NCI-H748 (cell line): Measurements from ENCODE around the gene RIC8B.

Experiments used
- DNase-seq: peaks from one replicate; lab custom pipeline; 2025; ENCODE audit not compliant: unreplicated experiment; lab: John Stamatoyannopoulos, UW

The RIC8B gene

DNA sequence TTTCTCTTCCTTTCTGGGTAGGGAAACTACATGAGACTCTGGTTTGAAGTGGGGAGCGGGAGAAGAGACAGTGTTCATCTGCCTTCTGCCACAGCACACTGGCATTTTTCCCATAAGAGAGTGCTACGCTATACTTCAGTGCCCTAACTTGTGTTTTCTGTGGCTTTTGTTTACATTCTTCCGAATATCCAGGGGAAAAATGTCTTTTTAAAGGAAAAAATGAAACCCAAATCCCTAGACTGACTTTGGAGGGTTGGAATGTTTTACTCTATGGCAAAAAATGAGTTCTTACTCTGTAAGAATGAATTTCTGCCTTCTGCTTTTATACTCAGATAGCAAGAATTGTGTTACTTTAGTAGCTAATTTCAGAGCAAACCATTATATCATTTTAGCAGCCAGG is 93.2 kb downstream of the RIC8B start:
- no peak for DNase-seq

DNA sequence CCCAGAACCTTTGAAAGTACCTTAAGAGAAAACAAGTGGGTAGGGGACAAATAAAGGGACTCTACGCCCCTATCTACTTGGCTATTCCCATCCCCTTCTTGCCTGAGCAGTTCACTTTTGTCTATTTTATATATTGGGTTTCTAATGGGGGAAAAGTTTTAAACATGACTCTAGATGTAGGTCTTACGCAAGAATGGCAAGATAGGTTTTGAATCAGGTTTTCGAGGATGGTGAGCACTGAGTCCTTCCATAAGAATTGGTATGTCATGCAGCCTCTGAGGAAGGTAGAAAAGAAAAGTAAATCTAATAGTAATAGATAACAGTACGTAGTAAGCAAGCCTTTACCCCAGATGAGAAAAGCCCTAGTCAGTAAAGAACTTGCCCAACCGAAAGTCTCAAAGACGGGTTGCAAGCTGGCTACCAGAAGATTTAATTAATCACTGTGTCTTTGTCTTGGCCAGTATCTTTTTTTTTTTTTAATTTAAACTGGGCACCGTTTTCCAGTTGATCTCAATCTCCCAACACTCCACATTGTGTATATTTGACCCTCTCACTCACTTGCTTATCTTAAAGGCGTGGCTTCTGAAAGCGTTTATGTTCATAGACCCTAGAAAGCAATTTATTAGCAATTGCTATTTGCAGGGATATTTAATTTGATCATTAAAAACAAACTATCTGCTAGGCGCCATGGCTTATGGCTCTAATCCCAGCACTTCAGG is 94.7 kb downstream of the RIC8B start:
- peak; percentile 15 for DNase-seq

DNA sequence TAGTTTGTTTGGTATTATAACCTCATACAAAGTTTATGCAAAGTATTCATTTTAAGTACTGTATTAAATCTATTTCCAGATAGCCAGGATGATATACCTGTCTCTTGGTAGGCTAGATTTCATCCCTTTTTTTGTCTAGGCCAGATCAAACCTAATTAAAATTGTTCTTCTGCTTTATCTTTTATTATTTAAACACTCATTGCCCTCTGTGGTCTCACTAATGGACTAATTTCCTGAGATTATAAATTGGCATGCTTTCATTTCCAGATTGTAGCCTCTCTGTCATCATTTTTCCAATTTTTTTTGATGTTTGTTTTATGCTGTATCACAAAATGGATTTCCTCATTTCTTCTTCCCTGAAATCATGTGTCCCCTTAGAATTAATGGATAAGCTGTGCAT is 95.6 kb downstream of the RIC8B start:
- DNase-seq, result no peak

DNA sequence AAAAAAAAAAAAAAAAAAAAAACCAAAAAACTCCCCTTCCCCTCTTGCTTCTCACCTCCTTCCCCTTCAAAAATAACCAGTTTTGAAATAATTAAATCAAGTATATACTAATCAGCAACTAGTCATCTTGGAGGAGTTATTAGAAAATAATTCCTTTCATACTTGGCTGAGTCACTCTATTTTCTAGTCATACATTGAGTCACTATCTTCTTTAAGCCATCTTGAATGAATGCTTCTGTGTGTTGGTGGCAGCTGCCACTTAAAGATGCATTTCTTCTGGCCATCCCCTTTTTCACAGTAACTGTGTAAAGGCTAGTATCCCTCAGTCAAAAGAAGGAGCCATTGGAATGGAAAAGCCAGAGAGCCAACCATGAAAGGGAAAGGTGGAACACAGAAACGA is 97.0 kb downstream of the RIC8B start:
- no peak for DNase-seq

DNA sequence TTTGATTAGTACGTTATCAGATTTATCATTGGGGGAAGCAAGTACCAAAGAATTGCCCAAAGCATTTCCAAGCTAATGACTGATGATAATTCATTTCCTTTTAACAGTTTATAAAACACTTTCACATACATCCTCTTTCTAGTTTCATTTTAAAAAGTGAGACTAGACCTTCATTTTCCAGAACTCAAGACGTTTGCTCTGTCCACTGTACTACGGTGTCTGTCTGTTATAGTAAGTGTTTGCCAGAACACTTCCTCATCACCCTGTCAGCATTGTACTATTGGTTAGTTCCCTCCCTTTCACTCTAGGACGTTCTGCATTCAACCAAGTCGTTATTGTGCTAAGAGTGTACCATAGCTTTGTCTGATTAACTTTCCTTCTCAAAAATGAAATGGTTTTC is 99.5 kb downstream of the RIC8B start:
- DNase-seq, result no peak

DNA sequence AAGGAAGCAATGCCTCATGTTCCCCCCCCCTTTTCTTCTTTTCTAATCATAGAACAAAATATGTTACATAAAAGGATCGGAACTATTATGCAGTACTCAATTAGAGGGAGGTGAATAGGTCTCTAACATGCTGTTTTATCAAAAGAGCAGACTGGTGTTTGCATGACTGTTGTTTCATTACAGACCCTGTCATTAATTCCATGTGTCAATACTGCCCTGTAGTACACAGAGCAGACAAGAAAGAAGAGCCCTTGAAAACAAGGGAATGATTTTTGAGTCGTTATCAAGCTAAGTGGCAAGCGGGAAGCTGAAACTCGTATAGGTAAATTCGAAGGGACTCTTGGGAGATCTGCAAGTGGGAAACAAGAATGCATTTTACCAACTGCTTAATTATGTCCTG is 104.3 kb downstream of the RIC8B start:
- peak; percentile 97 for DNase-seq

DNA sequence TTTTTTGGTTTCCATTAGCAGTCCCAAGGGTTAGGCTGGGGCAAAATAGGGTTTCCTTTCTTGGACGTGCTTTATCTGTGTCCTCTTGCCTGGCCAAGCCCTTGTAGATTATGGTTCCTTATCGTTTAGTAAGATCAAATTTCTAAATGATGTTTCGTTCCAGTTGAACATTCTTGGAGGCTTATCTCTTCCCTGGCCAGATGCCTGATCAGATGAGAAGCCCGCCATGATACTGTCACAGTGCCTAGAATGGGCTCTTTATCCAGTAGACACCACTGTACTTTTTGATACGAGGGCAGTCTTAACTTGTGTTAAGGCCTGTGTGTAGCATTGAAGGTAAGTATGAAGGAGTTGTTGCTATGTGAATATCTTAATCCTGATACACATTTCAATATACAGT is 105.1 kb downstream of the RIC8B start:
- DNase-seq, result no peak

DNA sequence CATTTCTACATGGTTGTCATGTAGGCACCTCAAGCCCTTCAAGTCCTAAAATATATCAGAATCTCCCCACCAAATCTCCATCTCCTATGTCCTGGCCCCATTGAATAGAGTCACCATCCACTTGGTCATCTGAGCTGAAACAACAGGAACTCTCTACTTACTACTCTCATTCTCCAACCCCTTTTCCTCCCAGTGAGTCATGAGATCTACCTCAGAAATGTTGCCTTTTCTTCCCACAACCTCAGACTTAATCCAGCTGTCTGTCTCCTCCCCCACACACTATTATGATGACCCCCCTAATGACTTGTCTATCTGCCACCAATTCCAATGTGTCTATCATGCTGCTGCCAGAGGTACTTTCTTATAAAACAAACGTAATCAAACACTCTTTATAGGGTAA is 108.9 kb downstream of the RIC8B start:
- DNase-seq, result no peak

DNA sequence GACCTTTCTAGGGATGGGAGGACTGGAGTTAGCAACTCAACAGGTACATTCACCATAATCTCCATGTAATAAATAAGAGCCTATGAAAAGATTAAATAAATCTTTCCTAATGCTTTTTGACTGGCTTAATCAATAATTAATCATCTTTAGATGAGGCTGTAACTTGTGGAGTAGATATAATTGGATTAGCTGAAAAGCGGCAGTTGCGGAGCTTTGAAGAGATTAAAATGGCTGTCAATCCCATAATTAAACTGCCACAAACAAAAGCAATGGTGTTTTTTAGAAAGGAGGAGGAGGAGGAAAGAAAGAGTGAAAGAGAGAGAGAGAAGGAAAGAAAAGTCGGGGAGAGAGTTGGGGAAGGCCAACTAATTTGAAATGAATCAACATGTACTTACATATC is 110.5 kb downstream of the RIC8B start:
- no peak for DNase-seq

DNA sequence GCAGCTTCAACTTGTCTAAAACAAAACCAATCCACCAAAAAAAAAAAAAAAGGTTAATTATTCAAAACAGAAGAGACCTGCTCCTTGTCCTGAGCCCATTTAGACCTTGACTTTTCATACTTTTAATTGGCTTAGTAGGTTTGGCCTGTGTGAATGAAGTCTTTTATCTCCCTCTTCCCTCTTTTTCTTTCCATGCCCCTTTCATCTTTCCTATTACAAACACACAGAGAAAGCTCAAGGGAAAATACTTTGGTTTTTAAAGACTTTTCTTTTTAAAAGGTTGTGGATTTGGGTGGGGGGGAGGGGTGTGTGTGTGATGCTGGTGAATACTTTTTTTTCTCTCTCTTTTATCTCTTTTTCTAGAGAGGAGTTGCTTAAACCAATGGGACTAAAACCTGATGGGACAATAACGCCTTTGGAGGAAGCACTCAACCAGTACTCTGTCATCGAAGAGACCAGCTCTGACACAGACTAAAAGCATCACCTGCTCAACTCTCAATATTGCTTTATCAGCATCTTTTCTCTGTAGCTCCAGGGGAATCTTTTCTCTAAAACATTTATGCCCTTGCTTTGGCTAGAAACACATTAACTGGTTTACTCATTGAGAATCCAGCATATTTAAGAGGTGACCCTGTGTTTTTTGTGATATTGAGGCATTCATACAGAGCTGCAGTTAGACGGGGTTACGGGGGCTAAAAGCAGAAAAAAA is 111.2 kb downstream of the RIC8B start:
- no peak for DNase-seq

DNA sequence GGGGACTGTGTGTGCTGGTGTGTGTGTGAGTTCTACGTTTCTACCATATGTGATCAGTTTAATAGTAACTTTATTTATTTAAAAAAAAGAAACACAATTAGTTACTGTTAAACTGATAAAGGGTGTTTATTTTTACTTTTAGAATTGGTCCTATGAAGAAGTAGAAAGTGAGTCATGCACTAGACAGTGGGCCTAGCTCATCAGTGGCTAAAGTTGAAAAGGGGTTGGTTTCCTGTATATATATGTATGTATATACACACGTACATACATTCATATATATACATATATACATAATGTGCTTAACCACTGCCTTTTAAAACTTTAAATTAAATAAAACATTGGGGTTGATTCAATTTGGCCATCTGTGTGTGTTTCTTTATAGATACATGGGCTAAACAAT is 112.5 kb downstream of the RIC8B start:
- no peak for DNase-seq

DNA sequence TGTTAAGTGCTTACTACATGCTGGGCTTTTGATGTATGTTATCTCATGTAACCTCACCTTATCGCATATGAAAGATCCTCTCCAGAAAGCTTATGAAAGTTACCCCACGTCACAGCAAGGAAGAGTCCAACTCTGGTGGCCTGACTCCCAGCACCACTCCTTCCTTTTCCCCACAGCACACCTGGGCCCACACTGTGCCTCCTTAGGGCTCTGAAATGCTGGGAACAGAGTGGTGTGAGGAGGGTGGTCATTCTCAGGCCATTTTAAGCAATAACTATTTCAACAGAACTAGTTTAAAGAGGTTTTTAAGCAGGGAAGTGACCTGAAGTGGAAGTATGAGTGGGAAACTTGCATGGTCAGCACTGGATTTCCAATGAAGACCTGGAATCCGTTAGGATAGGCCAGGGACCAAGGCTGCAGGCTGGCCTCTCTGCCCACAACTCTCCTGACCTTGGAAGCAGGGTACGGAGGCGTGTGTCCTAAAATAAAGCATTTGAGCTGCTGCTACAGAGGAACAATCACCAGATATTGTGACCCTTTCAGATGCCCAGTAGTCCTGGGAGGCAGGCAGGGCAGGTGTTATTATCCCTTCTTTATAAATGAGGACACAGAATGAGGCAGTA is 114.0 kb downstream of the RIC8B start:
- DNase-seq, result no peak

DNA sequence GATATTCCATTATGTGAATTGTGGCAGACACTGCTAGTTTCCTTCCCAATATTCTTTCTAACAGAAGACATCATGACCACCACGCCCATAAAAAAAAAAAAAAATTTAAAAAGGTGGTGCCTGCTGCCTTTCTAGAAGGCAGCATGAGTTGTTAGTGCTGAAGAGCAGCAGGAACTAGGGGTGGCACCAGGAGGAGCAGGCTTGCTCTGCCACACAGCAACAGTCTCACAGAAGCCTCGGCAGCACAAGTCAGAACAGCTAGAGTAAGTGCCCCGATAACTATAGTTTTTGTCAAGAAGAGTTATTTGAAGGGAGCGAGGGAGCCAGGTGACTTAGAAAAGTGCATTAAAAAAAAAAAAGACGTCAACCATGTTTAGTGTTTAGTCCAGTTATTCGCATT is 114.8 kb downstream of the RIC8B start:
- no peak for DNase-seq

DNA sequence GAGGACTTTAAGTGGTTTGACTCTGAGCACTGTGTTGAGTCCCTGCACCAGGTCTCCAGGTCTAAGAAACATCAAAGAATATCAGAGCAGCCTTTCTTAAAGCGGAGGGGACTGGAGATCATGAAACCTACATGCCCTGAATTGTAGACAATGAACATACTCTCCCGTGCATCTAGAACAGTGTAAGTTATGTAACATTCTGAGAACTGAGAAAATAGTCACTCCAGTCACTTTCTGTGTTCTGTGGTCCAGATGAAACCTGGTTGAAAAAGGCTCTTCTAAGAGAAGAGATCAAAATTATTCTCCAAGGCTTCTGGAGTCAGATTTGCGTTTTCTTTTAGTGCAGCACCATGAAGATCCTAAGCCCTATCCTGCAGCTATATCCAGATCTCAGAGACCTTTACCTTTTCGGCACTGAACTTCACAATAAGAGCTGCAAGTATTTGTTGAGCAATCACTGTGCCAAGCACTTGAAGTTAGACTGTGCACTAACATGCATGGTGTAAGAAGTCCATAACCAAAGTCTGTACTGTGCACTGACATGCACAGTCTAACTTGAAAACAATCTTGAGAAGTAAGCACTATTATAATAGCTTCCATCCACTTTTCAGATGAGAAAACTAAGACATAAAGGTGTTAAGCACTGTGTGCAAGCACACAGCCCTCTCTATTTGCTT is 115.6 kb downstream of the RIC8B start:
- DNase-seq, result no peak

DNA sequence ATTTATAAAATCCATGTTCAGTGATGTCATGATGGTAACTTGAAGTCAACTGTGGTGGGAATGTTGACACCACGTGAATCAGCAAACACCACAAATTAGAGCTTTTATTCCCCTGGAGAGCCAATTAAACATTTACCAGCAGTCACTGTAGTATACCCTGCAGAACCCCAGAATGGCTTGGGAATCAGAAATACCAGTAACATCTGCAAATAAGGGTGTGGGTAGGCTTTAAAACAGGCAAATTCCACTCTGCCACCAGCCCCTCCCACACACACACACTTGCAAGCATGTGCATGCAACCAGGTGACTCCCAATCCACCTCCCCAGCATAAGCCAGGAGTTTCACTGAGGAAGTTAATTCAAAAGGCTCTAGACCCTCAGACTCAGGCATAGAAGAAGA is 117.6 kb downstream of the RIC8B start:
- peak; percentile 94 for DNase-seq

DNA sequence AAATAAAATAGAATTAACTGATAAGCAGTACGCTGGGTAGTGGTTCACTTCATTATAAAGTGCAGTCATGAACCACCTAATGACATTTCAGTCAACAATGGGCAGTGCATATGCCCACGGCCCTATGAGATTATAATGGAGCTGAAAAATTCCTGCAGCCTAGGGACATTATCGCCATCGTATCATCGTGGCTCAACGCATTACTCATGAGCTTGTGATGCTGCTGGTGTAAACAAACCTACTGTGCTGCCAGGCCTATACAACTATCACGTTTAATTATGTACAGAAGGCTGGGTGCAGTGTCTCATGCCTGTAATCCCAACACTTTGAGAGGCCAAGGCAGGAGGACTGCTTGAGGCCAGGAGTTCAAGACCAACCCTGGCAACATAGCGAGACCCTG is 119.0 kb downstream of the RIC8B start:
- DNase-seq, result peak; percentile 12

DNA sequence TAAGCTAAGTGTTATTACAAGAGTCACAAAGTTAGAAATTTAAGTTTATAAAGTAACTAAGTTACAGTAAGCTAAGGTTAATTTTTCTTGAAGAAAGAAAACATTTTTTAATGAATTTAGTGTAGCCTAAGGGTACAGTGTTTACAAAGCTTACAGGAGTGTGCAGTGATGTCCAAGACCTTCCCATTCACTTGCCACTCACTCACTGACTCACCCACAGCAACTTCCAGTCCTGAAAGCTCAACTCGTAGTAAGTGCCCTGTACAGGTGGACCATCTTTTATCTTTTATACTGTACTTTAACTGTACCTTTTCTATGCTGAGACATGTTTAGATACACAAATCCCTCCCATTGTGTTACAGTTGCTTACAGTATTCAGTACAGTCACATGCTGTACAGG is 120.3 kb downstream of the RIC8B start:
- DNase-seq, result no peak

DNA sequence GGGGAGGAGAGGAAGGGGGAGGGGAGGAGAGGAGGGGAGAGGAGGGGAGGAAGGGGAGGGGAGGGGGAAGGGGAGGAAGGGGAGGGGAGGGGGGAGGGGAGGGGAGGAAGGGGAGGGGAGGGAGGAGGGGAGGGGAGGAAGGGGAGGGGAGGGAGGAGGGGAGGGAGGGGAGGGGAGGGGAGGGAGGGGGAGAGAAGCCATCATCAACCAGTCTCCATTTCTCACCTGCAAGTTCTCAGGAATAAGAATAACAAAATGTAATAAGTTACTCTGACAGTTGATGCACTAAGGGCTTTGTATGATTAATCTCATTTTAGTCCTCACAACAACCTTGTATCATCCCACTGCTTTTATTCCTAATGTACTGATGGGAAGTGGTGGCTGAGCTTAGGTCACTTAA is 122.1 kb downstream of the RIC8B start:
- DNase-seq, result no peak

DNA sequence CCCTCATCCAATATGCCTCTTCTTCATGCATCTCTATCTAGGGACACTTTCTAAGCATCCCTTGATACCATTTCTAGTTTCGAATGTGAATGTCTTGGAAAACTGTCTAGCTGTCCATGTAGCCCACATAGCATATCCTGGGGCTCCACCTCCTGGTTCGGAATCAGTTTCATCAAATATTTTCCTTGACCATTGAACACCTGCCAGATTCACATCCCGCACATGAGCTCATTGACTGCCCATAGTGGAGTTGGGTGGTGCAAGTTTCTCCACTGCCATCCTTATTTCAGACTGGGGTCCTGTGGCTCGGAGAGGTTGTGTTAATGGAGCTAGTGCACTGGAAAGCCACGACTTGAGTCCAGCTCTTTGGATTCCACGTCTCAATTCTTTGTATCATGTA is 122.6 kb downstream of the RIC8B start:
- DNase-seq, result peak; percentile 71

DNA sequence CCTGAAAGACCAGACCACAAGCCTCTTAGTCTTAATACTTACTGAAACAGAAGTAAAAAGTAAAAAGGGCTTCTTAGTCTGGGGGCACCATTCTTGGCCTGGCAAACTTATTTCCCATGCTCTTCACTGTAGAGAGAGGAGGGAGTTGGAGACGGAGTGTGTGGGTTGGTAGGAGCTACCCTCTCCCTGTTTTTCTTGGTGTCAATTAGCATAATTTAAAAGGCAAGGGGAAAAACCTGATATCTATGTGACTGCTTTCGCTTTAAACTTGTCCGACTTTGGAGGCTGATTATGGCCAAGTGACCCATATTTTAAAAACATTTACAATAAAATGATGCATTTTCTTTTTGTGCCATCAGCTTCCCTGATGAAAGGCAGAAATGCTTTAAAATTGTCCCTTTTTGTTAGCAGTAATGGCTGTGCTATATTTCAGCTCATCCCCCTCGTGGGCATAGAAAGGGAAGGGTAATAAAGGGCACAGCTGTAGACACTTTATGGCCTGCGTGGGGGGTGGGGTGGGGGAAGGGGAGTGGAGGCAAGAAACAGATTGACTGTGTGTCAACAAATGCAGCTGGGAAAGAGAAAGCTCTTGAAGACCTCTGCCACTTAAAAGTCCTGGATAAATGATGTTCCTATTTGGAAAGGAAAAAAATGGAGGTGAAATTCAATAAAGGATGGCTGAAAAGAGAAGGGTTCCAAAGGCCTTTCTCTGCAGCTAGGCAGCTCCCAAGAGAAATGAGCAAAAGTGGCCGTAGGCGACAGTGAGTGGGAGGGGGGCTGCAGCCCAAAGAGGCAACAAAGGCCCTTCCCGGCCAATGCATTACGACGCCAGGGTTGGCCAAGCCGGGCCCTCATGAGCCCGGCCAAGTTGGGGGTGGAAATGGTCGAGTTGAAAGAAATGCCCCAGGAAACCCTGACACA is 123.8 kb downstream of the RIC8B start:
- peak; percentile 96 for DNase-seq

DNA sequence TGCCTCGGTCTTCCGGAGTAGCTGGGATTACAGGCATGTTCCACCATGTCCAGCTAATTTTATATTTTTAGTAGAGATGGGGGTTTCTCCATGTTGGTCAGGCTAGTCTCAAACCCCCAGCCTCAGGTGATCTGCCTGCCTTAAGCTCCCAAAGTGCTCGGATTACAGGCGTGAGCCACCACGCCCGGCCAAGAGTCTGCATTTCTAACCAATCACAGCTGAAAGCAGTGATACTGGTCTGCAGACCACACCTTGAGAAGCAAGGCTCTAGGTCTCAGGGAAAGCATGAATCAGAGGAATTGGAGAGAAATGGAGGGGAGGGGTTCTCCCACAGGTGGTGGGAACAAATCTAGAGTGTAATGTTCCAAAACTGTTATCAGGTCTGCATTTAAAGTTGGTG is 126.1 kb downstream of the RIC8B start:
- DNase-seq, result no peak
